IPS-18c (cell line): ENCODE data around the gene AATK.

Experiments used
- H3K4me3 ChIP-seq: 2 replicates; pipeline ENCODE4 v1.7.0; 2013; ENCODE audit warnings: low read depth, mild to moderate bottlenecking, low read length, moderate library complexity; ENCODE audit not compliant: insufficient read depth
- H3K9me3 ChIP-seq: one replicate; pipeline ENCODE4 v1.6.1; 2013; ENCODE audit warnings: mild to moderate bottlenecking, low read length, moderate library complexity; ENCODE audit not compliant: control insufficient read depth, insufficient read depth

AATK gene

GRCh38 chr17:81097134-81097942 is 68.7 kb downstream of the AATK start:
- no peaks in the 10 kb centered on the region for H3K9me3 ChIP-seq
- no peak overlapping the region; the same call in 1 of the 2 replicates for H3K4me3 ChIP-seq

- no peaks in the 10 kb centered on the region for H3K9me3 ChIP-seq
- no peak overlapping the region; the same call in 1 of the 2 replicates for H3K4me3 ChIP-seq
Observed at GRCh38 chr17:81096741-81097133, 69.3 kb downstream of the AATK start.

GRCh38 chr17:81095383-81095762 is 70.6 kb downstream of the AATK start:
- H3K9me3 ChIP-seq, result no peaks in the 10 kb centered on the region
- peak overlapping the region; percentile 3; the same call in 1 of the 2 replicates for H3K4me3 ChIP-seq

- peak overlapping the region; percentile 3; the same call in 1 of the 2 replicates for H3K4me3 ChIP-seq
- no peaks in the 10 kb centered on the region for H3K9me3 ChIP-seq
Observed at GRCh38 chr17:81094509-81095382, 71.3 kb downstream of the AATK start.

GRCh38 chr17:81093619-81094508 is 72.2 kb downstream of the AATK start:
- Histone ChIP-seq H3K4me3 (no peak overlapping the region), H3K9me3 (no peaks in the 10 kb centered on the region)

- H3K9me3 ChIP-seq, result no peaks in the 10 kb centered on the region
- no peak overlapping the region for H3K4me3 ChIP-seq
Observed at GRCh38 chr17:81092518-81093095, 73.4 kb downstream of the AATK start.

- Histone ChIP-seq H3K9me3 (no peaks in the 10 kb centered on the region), H3K4me3 (no peak overlapping the region)
Observed at GRCh38 chr17:81091774-81092517, 74.1 kb downstream of the AATK start.

- Histone ChIP-seq H3K4me3 (no peak overlapping the region), H3K9me3 (no peaks in the 10 kb centered on the region)
Observed at GRCh38 chr17:81091154-81091553, 74.9 kb downstream of the AATK start.

GRCh38 chr17:81090361-81091136 is 75.5 kb downstream of the AATK start:
- Histone ChIP-seq H3K4me3 (no peak overlapping the region), H3K9me3 (no peaks in the 10 kb centered on the region)

GRCh38 chr17:81086789-81087551 is 79.1 kb downstream of the AATK start:
- Histone ChIP-seq H3K4me3 (no peak overlapping the region), H3K9me3 (no peaks in the 10 kb centered on the region)

- H3K4me3 ChIP-seq, result no peak overlapping the region
Observed at GRCh38 chr17:81085420-81085911, 80.6 kb downstream of the AATK start.

GRCh38 chr17:81084680-81085419 is 81.2 kb downstream of the AATK start:
- H3K9me3 ChIP-seq, result no peaks in the 10 kb centered on the region
- no peak overlapping the region for H3K4me3 ChIP-seq

More at GRCh38 chr17:81085420-81085911, 80.6 kb downstream of the AATK start:
- H3K9me3 ChIP-seq, result no peaks in the 10 kb centered on the region

- Histone ChIP-seq H3K9me3 (no peaks in the 10 kb centered on the region), H3K4me3 (no peak overlapping the region)
Observed at GRCh38 chr17:81083125-81083765, 82.8 kb downstream of the AATK start.
